Smooth muscle cell (in vitro differentiated cells): Measurements from ENCODE around the gene SH3TC2. TPM values are rescaled to one million over a fixed set of nuclear protein-coding genes. Genes with fewer than 3 reads are reported as not detected.
A peak's percentile ranks its signal among the peaks of the same experiment; 100 is the strongest.

ENCODE experiments used
- DNase-seq: peaks from one replicate; lab custom pipeline; 2025; ENCODE audit not compliant: unreplicated experiment; lab: John Stamatoyannopoulos, UW
- H2AFZ ChIP-seq: fragments of 200-600 bp; sonication (generic); 2 replicates; pipeline ENCODE4 v1.6.0; 2016; ENCODE audit warnings: antibody characterized with exemption, low read depth, mild to moderate bottlenecking
- H3F3A ChIP-seq: fragments of 200-600 bp; sonication (generic); 2 replicates; pipeline ENCODE4 v1.6.0; 2017; ENCODE audit warnings: antibody characterized with exemption, low read depth
- H3K27ac ChIP-seq: fragments of 200-600 bp; sonication (generic); 2 replicates; pipeline ENCODE4 v1.5.1; 2016; ENCODE audit warnings: low read depth, mild to moderate bottlenecking
- H3K27me3 ChIP-seq: fragments of 200-600 bp; sonication (generic); 2 replicates; pipeline ENCODE4 v1.6.1; 2016; ENCODE audit warnings: low read depth, mild to moderate bottlenecking
- H3K36me3 ChIP-seq: fragments of 200-600 bp; sonication (generic); 2 replicates; pipeline ENCODE4 v1.5.1; 2016; ENCODE audit warnings: low read depth
- H3K4me1 ChIP-seq: fragments of 200-600 bp; sonication (generic); 2 replicates; pipeline ENCODE4 v1.5.1; 2016; ENCODE audit warnings: low read depth
- H3K4me2 ChIP-seq: fragments of 200-600 bp; sonication (generic); 2 replicates; pipeline ENCODE4 v1.6.0; 2016; ENCODE audit warnings: mild to moderate bottlenecking
- H3K4me3 ChIP-seq: fragments of 200-600 bp; sonication (generic); 2 replicates; pipeline ENCODE4 v1.5.1; 2016; ENCODE audit warnings: mild to moderate bottlenecking
- H3K79me2 ChIP-seq: fragments of 200-600 bp; sonication (generic); 2 replicates; pipeline ENCODE4 v1.6.0; 2016; ENCODE audit warnings: low read depth, mild to moderate bottlenecking
- H3K9ac ChIP-seq: fragments of 200-600 bp; sonication (generic); 2 replicates; pipeline ENCODE4 v1.6.0; 2016; ENCODE audit warnings: low read depth
- H3K9me3 ChIP-seq: fragments of 200-600 bp; sonication (generic); replicated peaks from 2 replicates; pipeline ENCODE4 v1.5.1; 2016; ENCODE audit warnings: low read depth
- H4K20me1 ChIP-seq: fragments of 200-600 bp; sonication (generic); 2 replicates; pipeline ENCODE4 v1.6.0; 2016; ENCODE audit warnings: low read depth
- CTCF ChIP-seq: fragments of 200-600 bp; sonication (generic); IDR thresholded peaks from 2 replicates; pipeline ENCODE4 v1.5.1; 2017; ENCODE audit warnings: borderline replicate concordance, mild to moderate bottlenecking, antibody characterized with exemption; ENCODE audit not compliant: insufficient read depth, poor library complexity, severe bottlenecking
- WGBS: methylation state at CpG from one replicate; pipeline ENCODE4 v1.1.7; 2016; ENCODE audit warnings: low lambda C conversion rate; 5-methylcytosine and 5-hydroxymethylcytosine counted together
- polyA plus RNA-seq: library from polyadenylated mRNA; unstranded; fragments of >200 nt; fragmentation: Nextera tagmentation; extraction: Ambion mirVana; gene quantifications from 2 replicates; pipeline ENCODE4 v1.2.1, GENCODE V29; 2016
- total RNA-seq: library from RNA; depleted of rRNA; stranded (reverse); fragments of >200 nt; gene quantifications from 2 replicates; pipeline ENCODE4 v1.2.3, GENCODE V29; 2014

Gene SH3TC2
- total and polyA plus RNA-seq, 2 experiments from 2014 or later, result 0.31 to 0.46 TPM

- Histone ChIP-seq H3K4me1 (no peaks in the 10 kb centered on the region), H3K4me3 (no peak overlapping the region), H3F3A (no peaks in the 10 kb centered on the region), H3K27me3 (peaks cover 4% of the 10 kb centered on the region), H3K4me2 (peak overlapping the region; percentile 30), H2AFZ (no peak overlapping the region), H3K9me3 (no peaks in the 10 kb centered on the region), H4K20me1 (no peaks in the 10 kb centered on the region), H3K27ac (no peak overlapping the region), H3K9ac (no peak overlapping the region), H3K79me2 (no peaks in the 10 kb centered on the region), H3K36me3 (no peaks in the 10 kb centered on the region)
- no peak for DNase-seq
- 75% methylated on average over 3 of the region's 3 CpGs for WGBS
- TF ChIP-seq CTCF, result no peak
Observed at GRCh38 chr5:149030838-149031397, 31.9 kb downstream of the SH3TC2 start.

- H3K27ac ChIP-seq, result no peak overlapping the region
- H3K4me2 ChIP-seq, result peak overlapping the region; percentile 30
- H3K9ac ChIP-seq, result no peak overlapping the region
- no peaks in the 10 kb centered on the region for H3K4me1 ChIP-seq
- H3K27me3 ChIP-seq, result peaks cover 4% of the 10 kb centered on the region
- WGBS, result 62% methylated on average over 3 of the region's 3 CpGs
- H3K9me3 ChIP-seq, result no peaks in the 10 kb centered on the region
- no peak overlapping the region for H3K4me3 ChIP-seq
- no peak for TF ChIP-seq CTCF
- H3K36me3 ChIP-seq, result no peaks in the 10 kb centered on the region
- H4K20me1 ChIP-seq, result no peaks in the 10 kb centered on the region
- no peaks in the 10 kb centered on the region for H3F3A ChIP-seq
- no peak overlapping the region for H2AFZ ChIP-seq
- H3K79me2 ChIP-seq, result no peaks in the 10 kb centered on the region
- DNase-seq, result no peak
Observed at GRCh38 chr5:149030392-149030791, 32.5 kb downstream of the SH3TC2 start.

GRCh38 chr5:149028984-149029383 is 33.9 kb downstream of the SH3TC2 start:
- no peak for DNase-seq
- Histone ChIP-seq H3K9ac (no peak overlapping the region), H3F3A (no peaks in the 10 kb centered on the region), H3K27me3 (peaks cover 4% of the 10 kb centered on the region), H3K4me3 (no peak overlapping the region), H3K79me2 (no peaks in the 10 kb centered on the region), H3K9me3 (no peaks in the 10 kb centered on the region), H3K4me1 (no peaks in the 10 kb centered on the region), H3K4me2 (no peak overlapping the region), H3K27ac (no peak overlapping the region), H4K20me1 (no peaks in the 10 kb centered on the region), H2AFZ (no peak overlapping the region), H3K36me3 (no peaks in the 10 kb centered on the region)
- TF ChIP-seq CTCF, result no peak
- WGBS, result 92% methylated on average over 5 of the region's 5 CpGs

GRCh38 chr5:149028161-149028560 is 34.7 kb downstream of the SH3TC2 start:
- Histone ChIP-seq H3K79me2 (no peaks in the 10 kb centered on the region), H2AFZ (no peak overlapping the region), H3K9ac (no peak overlapping the region), H3K27ac (no peak overlapping the region), H3K36me3 (no peaks in the 10 kb centered on the region), H3F3A (no peaks in the 10 kb centered on the region), H3K9me3 (no peaks in the 10 kb centered on the region), H4K20me1 (no peaks in the 10 kb centered on the region), H3K4me2 (no peak overlapping the region), H3K27me3 (peaks cover 4% of the 10 kb centered on the region), H3K4me3 (no peak overlapping the region), H3K4me1 (no peaks in the 10 kb centered on the region)
- no peak for TF ChIP-seq CTCF
- 91% methylated on average over 6 of the region's 6 CpGs for WGBS
- DNase-seq, result no peak
